GM18867 (cell line): ENCODE measurements around the gene NDRG4.

Experiments used
- ATAC-seq: cut with Tn5 transposase; IDR thresholded peaks from one replicate; pipeline ENCODE4 v1.9.1; 2021; ENCODE audit warnings: mild to moderate bottlenecking, moderate library complexity; ENCODE audit not compliant: unreplicated experiment

The NDRG4 gene

DNA sequence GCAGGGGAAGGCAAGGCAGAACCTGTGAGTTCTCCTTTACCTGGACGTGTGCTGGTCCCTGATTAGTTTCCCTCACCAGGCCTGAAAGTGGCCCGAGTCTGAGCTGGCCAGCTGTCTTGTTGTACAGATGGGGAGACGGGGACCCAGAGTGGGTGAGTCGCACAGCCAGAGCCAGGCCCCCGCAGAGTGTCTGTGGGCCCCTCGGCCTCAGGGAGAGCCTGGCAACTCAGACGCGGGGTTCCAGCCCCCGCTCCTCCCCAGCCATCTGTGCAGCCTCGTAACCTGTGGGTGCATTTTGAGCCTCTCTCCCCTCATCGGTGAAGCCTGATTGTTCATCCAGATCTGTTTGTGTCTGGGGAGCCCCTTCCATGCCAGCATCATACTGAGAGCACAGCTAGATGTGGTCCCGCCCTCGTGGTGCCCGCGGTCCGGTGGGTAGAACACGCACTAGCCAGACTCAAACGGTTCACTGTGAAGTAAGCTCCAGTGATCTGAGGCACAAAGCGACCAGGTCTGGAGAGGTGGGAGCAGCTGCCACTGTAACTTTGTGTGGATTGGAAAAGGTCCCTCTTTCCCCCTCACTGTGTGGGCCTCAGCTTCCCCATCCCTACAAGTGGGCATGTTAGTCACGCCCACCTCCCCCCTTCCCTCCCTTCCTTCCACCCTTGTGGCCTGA, 6.0 kb upstream of the NDRG4 start:
- ATAC-seq = no peak

DNA sequence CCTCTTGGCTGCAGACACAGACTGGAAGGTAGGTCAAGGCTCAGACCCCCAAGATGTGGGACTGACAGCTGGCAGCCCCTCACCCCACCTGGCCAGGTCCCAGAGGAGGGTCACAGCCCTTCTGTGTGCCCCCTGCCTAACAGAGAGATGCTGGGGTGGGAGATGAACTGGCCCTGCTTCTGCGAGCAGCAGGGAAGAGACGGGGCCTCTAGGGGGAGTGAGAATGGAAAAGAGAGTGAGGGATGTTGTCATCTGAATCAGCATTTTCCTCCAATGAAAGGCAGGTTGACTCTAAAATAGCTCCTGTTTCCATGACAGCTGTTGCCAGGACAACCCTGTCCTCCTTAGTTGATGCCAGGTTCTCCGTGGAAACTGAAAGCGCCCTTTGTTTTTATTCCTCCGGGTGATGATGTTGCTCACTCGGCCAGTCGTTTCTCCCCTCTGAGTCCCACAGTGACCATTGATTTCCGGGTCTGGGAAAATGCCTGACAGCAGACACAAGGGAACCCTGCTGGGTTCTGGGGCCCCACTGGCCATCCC, 4.9 kb upstream of the NDRG4 start:
- ATAC-seq = peak; percentile 64

DNA sequence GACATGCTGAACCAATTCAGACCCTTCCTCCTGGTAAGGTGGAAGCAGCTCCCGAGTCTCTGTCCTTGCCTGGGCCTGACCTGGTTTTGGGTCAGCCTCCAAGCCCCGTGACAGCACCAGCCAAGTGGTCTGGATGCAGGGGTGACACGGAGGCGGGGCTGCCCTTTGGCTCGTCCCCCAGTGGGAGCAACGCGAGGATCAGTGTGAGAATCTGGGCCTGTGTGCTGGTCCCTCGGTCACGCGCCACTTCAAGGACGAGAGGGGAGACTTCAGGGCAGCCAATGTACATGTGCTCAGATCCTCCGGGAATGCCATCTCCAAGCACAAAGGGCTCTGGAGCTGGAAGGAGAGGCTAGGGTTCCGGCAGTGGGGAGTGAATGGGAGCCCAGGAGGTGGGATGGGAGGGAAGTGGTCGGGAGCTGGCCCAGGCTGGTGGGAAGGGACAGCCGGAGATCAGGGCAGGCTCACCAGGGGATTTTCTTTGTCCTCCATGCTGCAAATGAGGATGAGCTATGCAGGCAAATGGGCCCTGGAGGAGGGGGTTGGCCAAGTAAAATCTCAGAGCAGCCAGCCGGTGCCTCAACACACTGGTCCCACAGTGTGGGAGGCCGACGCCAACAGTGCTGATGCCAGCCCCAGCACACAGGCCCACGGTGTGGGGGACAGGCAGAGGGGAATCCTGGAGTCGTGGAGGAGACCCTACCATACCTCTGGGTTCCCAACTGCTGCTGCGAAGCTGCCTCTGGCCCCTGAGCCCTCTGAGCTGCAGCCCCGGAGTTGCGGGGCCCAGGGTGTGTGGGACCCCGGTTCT, 4.2 kb upstream of the NDRG4 start:
- ATAC-seq = no peak

DNA sequence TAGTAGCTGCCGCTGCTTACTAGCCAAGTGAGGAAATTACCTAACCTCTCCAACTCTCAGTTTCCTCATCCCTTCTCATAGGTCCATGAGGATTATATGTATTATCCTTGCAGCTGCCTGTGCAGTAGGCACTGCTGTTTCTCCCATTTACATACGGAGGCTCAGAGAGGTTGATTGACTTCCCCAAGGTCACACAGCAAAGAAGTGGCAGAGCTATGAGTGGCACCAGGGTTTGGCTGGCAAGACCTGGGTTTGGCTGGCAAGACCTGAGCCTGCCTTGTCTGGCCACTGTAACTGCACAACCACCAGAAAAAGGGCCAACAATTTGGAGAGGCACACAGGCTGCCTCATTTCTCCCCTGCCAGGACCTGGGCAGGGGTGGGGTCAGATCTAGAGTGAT, 2.5 kb upstream of the NDRG4 start:
- ATAC-seq = no peak

DNA sequence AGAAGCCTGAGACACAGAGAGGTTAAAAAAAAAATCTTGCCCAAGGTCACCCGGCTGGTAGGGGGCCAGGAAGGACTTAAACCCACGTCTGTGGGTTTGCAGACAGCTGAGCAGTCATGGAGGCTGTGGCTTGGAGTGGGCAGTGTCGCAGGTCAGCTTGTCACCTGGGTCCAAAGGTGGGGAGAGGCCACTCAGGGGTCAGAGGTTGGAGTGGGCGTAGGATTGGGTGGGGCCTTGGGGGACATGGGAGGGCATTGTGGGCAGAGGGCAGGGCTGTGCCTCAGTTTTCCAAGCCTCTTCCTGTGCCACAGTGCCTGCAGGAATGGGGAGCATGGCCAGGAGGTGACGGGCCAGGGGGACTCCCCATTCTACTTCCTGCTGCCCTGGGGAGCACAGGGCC, 2.0 kb upstream of the NDRG4 start:
- ATAC-seq = no peak

DNA sequence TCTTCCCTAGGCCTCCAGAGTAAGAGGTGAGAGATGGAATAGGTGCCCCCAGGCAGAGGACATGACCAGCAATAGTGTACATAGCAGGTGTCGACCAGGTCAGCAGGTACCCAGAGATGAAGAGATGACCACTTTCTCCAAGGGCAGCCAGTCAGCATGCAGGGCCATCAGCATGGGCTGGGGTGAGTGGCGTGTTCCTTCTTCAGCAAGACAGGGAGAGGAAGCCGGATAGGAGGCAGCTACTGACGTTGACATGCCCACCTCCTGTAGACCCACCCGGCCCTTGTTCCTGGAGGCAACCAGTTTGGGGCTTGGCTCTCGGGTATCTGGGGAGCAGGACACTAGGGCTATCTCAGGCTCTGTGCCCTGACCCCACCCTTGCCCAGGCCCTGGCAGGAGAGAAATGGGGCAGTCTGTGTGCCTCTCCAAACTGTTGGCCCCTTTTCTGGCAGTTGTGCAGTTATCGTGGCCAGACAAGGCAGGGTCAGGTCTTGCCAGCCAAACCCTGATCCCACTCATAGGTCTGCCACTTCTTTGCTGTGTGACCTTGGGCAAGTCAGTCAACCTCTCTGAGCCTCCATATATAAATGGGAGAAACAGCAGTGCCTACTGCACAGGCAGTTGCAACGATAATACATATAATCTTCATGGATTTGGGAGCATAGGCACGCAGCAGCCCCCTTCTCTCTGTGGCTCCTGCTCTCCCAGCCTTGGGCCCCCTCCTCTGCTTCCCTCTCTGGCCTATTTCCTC, 1.4 kb upstream of the NDRG4 start:
- no peak for ATAC-seq

DNA sequence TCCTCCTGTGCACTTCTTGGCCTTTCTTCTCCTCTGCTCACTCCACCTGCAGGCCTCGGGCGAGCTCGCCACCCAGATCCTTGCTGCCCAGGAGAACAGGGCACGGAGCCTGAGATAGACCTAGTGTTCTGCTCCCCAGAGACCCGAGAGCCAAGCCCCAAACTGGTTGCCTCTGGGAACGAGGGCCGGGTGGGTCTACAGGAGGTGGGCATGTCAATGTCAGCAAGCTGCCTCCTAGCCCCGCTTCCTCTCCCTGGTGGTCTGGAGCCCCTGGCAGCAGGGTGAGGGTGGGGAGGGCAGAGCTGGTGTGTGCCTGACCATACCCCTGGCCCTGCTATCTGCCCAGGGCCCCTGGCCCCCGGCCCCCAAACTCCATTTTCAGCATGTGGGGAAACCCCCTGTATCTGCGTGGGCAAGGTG, 841 bp upstream of the NDRG4 start:
- no peak for ATAC-seq

DNA sequence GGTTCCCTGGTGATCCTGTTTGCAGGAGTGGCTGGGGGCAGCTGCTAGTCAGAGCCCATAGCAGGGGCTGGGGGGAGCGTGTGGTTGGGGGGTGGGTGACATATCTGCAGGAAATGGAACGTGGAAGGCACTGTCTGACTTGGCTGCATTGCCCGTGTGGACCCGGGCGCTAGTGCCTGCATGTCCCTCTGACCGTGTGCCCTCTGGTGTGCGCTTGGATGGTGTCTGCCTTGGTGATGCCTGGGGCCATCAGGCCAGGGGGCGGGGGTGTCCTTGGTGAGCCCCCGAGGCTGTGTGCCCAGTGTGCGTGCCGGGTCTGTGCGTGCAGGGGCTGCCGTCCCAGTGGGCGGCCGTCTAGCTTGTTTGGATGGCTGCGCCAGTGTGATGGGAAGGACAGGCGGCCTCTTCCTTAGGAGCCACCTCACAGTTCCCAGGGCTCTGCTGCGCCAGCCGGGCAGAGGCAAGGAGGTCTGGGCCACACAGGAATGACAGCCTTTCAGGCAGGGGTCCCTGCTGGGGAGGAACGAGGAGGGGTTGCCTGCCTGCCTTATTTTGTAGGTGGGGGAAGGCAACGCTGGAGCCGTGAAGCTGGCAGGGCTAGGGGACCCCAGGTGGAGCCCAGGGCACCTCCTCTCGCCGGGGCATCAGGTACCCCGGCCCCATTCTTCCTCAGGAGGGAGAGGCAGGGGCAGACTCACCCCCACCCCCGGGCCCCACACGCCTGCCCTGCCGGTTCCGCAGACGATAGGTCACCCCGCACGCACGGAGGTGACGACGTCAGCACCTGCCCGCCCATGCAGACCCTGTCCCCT, 693 bp downstream of the NDRG4 start:
- ATAC-seq = no peak

DNA sequence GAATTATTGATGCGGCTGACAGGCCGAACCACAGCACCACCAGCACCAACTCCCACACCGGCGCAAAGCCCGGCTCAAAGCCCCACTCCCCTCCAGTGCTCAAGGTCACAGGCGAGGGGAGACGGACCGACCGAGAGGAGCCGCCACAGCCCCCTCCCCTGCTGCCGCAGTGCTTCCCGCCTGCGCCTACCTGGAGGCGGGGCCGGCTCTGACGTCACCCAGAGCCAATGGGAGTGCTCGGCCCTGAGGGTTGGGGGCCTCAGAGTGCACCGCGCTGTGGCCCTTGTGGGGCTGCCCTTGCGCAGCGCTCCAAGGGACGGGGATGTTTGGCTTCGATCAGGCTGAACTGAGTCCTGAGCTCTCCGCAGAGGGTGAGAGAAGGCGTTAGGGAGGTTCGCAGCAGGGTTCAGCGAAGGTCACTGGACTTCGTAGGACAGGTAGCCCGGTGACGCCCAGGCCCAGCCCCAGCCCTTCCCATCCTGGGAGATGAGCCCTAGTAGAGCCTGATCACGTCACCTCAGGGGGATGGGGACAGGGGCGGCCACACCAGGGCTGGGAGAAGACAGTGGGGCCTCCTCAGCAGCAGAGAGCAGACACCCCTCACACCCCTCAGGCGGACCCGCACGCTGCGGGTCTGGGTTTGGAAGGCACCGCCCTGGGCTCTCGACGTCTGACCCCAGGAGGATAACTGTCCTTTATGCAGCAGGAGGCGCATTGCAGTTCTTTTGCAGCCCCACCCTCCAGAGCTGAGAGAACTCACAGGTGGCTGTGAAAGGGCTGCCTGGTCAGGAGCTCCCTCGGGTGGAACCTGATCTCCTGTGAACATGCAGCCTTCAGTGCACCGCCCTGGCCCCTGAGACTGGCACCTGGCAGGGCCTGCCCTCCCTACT, 1.5 kb downstream of the NDRG4 start:
- ATAC-seq = no peak

DNA sequence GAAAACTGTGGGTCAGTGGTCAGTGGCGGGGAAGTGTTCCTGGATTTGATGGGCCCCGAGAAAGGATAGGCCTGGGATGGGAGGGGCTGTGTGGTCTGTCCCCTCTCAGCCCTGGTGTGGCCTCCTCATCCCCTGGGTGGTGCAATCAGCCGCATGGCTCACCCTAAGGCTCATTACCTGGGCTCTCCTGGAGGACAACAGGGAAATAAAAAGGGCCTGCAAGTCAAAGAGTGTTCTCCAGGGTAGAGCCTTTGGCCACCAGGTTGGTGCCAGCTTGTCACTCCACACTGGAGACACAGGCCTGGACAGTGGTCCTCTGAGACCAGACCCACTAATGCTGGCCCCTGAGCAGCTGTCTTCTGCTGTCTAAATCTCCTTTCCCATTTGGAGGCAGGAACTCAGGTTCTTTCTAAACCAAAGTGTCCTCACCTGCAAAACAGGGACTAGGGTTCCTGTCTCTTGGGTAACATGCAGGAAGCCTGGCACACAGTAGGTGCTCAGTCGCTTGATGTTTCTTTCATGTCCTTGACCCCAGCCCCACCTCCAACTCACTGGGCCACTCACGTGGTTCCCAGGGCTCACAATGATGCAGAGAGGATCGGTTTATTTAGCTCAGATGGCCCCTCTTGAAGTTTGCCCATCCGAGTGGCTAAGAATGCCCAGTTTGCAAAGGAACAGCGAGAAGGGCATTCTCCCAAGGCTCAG, 2.4 kb downstream of the NDRG4 start:
- ATAC-seq = no peak

DNA sequence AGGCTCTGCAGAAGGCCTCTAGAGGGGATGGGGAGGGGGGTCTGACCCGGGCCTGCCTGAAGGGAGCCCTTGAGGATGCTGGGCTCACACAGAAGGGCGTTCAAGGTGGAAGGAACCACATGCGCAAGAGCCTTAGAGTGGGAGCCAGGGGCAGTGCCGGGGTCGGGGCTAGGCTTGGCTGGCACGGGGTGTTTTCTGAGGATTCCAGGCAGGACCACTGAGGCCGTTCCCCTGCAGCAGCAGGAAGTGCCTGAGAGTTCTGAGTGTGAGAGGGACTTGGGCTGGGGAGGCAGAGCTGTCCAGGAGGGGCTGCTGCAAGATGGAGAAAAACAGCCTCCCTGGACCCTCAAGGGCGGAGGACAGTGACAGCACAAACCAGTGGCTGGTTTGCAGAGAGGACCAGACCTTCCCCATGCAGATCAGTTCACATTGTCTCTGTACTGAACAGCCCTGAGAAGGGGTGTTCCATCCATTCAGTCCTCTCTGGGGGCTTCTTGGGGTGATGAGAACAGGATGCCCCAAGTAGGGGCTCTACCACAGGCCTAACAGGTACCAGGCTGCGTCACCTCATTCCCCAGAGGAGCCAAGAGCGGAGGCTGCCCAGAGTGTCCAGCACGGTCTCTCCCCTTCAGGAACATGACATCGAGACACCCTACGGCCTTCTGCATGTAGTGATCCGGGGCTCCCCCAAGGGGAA, 3.4 kb downstream of the NDRG4 start:
- ATAC-seq = no peak

DNA sequence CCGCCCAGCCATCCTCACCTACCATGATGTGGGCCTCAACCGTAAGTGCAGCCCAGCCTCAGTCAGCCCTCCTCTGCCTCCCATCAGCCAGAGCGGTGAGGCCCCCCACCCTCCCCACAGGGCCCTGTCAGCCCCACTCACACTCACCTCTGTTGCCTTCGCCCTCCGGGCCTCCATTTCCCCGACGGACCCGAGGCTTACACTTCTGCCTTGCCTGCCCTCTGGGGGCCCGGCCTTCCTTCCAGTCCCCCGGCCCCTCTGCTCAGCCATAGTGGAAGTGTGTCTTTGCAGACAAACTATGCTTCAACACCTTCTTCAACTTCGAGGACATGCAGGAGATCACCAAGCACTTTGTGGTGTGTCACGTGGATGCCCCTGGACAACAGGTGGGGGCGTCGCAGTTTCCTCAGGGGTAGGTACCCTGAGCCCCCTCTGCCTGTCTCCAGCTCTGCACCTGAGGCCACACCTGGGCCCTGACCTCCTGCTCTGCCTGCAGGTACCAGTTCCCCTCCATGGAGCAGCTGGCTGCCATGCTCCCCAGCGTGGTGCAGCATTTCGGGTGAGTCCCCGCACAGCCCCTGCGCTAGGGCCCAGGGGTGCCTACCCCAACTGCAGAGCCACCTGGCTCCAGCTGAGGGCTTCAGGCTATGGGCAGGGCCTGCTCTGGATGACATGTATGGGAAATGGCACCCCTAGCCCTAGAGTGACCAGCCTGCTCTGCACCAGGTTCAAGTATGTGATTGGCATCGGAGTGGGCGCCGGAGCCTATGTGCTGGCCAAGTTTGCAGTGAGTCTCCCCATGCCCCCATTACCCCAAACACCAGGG, 4.1 kb downstream of the NDRG4 start:
- ATAC-seq = no peak

DNA sequence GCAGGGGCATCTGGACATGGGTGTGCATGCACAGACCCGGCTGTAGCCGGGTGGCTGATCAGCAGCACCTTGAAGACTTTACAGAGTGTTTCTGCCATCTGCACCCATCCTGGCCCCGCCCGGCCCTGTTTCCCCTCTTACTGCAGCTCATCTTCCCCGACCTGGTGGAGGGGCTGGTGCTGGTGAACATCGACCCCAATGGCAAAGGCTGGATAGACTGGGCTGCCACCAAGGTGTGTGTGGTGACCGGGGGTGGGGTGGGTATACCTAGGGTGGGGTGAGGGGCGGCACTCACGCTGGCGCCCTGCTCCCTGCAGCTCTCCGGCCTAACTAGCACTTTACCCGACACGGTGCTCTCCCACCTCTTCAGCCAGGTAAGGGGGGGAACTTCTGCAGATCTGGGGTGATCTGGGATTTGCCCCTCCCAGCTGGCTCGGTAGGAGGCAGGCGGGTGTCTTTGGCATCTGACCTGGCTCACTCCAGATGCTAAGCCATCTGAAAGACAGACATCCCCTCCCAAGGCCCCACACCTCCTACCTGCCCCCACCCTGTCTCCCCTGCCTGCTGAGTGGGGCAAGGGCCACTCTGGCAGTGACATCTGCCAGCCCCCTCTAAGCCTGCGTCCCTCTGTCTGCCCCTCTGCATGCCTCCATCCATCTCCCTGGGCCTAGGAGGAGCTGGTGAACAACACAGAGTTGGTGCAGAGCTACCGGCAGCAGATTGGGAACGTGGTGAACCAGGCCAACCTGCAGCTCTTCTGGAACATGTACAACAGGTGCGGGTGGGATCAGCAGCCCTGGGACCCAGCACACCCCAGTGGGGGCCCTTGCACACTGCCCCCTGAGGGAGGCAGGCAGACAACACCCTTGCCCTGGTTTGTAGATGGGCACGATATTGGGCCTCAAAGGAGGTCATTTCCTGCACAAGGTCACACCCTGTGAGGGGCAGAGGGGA, 6.6 kb downstream of the NDRG4 start:
- no peak for ATAC-seq

DNA sequence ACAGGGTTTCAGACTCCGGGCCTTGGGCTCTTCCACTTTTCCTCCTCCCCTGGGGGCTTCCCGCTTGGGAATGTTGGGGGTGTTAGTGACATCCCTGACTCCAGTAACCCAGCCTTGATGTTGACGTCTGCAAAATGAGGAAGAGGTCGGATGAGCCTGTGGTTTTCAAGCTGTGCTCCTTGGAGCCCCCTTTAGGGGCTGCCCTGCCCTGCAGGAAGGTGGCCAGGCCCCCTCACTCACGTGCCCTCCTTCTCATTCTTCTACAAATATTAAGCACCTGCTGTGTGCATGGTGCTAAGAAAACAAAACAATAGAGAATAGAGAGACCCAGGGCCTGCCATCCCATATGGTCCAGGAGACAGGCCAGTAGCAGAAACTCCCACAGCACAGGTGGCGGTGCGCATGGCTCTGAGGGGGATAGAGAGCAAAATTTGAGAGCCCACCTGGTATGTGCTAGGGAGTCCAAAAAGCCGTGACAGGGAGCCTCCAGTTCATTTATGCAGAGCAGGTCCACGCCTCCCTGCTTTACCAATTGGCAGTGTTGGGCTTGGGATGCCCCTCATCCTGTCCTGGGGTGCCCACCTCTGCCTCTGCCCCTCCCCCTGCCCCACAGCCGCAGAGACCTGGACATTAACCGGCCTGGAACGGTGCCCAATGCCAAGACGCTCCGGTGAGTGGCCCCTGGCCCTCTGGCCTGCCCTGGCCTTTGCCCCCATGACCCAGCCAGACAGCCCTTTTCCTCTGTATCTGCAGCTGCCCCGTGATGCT, 7.4 kb downstream of the NDRG4 start:
- no peak for ATAC-seq

DNA sequence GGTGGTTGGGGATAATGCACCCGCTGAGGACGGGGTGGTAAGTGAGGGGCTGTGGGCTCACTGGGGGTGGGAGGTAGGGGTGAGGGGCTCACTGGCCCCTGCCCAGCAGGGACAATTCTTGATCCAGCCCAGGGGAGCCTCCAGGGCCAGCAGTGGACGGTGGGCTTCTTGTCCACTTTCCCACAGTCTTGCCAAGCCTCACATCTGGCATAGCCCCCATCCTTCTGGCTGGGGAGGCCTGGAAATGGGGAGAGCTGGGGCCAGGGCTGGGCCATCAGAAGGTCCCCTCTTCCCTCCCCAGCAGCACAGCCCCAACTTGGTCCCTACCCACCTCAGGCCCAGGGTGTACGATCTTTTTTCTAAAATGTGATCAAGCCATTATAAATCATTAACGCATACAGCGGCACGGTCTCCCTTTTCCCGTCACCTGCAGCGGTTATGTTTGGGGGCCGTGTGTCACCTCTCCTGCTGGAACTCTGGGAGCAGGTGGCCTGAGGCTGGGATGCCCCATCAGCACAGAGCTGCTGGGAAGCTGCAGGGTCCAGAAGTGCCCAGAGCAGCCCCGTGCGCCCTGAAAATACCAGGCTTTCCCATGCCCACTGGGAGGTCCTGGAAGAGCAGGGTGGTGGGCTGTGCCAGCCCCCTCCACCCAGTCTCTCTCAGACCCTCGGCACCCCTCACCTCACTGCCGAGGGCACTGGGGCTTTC, 8.2 kb downstream of the NDRG4 start:
- no peak for ATAC-seq
